Lung (tissue), 12 donors: ENCODE measurements around the gene THG1L. TPM values are rescaled to one million over a fixed set of nuclear protein-coding genes. Genes with fewer than 3 reads are reported as not detected.

ENCODE experiments used
- ATAC-seq: fragments of 200-7000 bp; cut with Tn5 transposase; one replicate; pipeline ENCODE4 v1.9.1; 2020; ENCODE audit warnings: moderate number of reproducible peaks; ENCODE audit not compliant: insufficient read depth, low FRiP score
- DNase-seq, 3 donors: peaks; one replicate each; pipeline ENCODE4 v3.0.0-alpha.2; 2013 to 2017
- H3K27ac ChIP-seq, 2 donors: one replicate each; pipeline ENCODE4 v1.5.1; 2013; ENCODE audit warnings: mild to moderate bottlenecking in 2 of 2, moderate library complexity in 2 of 2, control low read depth in 1 of 2, inconsistent platforms in 1 of 2, low read depth in 1 of 2, low read length in 1 of 2
- H3K27me3 ChIP-seq, 3 donors: one replicate each; pipeline ENCODE4 v1.5.1; 2013; ENCODE audit warnings: low read length in 2 of 3; ENCODE audit not compliant: control insufficient read depth in 3 of 3, insufficient read depth in 3 of 3
- H3K36me3 ChIP-seq, 4 donors: one replicate each; pipeline ENCODE4 v1.5.1; 2013; ENCODE audit warnings: low read length in 4 of 4, mild to moderate bottlenecking in 1 of 4, moderate library complexity in 1 of 4; ENCODE audit not compliant: control insufficient read depth in 4 of 4, insufficient read depth in 4 of 4
- H3K4me1 ChIP-seq, 5 donors: one replicate each; pipeline ENCODE4 v1.5.1; 2013; ENCODE audit warnings: low read length in 5 of 5, mild to moderate bottlenecking in 2 of 5, moderate library complexity in 1 of 5; ENCODE audit not compliant: control insufficient read depth in 5 of 5, insufficient read depth in 5 of 5
- H3K4me3 ChIP-seq: one replicate; pipeline ENCODE4 v1.5.1; 2013; ENCODE audit warnings: mild to moderate bottlenecking, control low read depth, moderate library complexity
- H3K9ac ChIP-seq, 2 donors: one replicate each; pipeline ENCODE4 v1.5.1; 2013; ENCODE audit warnings: low read length in 2 of 2, control low read depth in 1 of 2; ENCODE audit not compliant: insufficient read depth in 1 of 2
- H3K9me3 ChIP-seq, 4 donors: one replicate each; pipeline ENCODE4 v1.5.1; 2013; ENCODE audit warnings: low read length in 3 of 4, mild to moderate bottlenecking in 1 of 4, moderate library complexity in 1 of 4; ENCODE audit not compliant: control insufficient read depth in 4 of 4, insufficient read depth in 3 of 4
- WGBS, 2 donors: extraction: QIAGEN DNeasy Blood & Tissue Kit; methylation state at CpG; one replicate each; pipeline ENCODE4 v1.1.7; 2013; 5-methylcytosine and 5-hydroxymethylcytosine counted together
- polyA plus RNA-seq, 2 donors: library from polyadenylated mRNA; stranded (reverse); fragments of 200-250 nt; gene quantifications; one replicate each; pipeline ENCODE4 v1.2.1, GENCODE V29; 2013
- total RNA-seq, 2 donors: library from RNA; depleted of rRNA in 1 of 2; stranded (reverse); fragments of >200 nt in 1 of 2; gene quantifications; one replicate each; pipeline ENCODE4 v1.2.1, GENCODE V29; 2014 to 2021
- TF ChIP-seq, protein P1 (sequence below): IDR thresholded peaks from 2 replicates; pipeline ENCODE4 v1.5.1; 2012; ENCODE audit warnings: mild to moderate bottlenecking; ENCODE audit errors: control extremely low read depth, extremely low read depth
- donor health status: control.
- donor health status: control.
- donor health status: Bipolar disorder and iron deficiency.
- donor health status: healthy.
- donor health status: DM: yes; HTN: yes; CAD: no.

THG1L gene
- total and polyA plus RNA-seq, 4 donors: 8.0 to 22.0 (median 12.1) TPM

GRCh38 chr5:157703736-157704135, 27.5 kb upstream of the THG1L start:
- Histone ChIP-seq H3K4me1 (peaks cover 0 to under 1% (median 0%) of the 10 kb centered on the region in 5 donors), H3K36me3 (no peaks in the 10 kb centered on the region), H3K27ac (no peak overlapping the region), H3K9ac (no peak overlapping the region), H3K9me3 (no peaks in the 10 kb centered on the region), H3K27me3 (no peaks in the 10 kb centered on the region), H3K4me3 (no peak overlapping the region)
- TF ChIP-seq, protein P1, sequence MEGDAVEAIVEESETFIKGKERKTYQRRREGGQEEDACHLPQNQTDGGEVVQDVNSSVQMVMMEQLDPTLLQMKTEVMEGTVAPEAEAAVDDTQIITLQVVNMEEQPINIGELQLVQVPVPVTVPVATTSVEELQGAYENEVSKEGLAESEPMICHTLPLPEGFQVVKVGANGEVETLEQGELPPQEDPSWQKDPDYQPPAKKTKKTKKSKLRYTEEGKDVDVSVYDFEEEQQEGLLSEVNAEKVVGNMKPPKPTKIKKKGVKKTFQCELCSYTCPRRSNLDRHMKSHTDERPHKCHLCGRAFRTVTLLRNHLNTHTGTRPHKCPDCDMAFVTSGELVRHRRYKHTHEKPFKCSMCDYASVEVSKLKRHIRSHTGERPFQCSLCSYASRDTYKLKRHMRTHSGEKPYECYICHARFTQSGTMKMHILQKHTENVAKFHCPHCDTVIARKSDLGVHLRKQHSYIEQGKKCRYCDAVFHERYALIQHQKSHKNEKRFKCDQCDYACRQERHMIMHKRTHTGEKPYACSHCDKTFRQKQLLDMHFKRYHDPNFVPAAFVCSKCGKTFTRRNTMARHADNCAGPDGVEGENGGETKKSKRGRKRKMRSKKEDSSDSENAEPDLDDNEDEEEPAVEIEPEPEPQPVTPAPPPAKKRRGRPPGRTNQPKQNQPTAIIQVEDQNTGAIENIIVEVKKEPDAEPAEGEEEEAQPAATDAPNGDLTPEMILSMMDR: no peak
- no peak for DNase-seq
- no peak for ATAC-seq
- WGBS, 2 donors: 86 to 92% methylated on average over 3 of the region's 3 CpGs

GRCh38 chr5:157708866-157709265, 22.4 kb upstream of the THG1L start:
- Histone ChIP-seq H3K9me3 (no peaks in the 10 kb centered on the region), H3K9ac (no peak overlapping the region), H3K36me3 (no peaks in the 10 kb centered on the region), H3K4me3 (no peak overlapping the region), H3K27me3 (no peaks in the 10 kb centered on the region), H3K4me1 (peaks cover 0 to 5% (median 0%) of the 10 kb centered on the region in 5 donors), H3K27ac (no peak overlapping the region)
- WGBS, 2 donors: 55 to 77% methylated on average over 1 of the region's 1 CpG
- no peak for ATAC-seq
- peak in 2 of 3 donors; percentile 38 to 40 for DNase-seq
- TF ChIP-seq, protein P1: no peak

DNA sequence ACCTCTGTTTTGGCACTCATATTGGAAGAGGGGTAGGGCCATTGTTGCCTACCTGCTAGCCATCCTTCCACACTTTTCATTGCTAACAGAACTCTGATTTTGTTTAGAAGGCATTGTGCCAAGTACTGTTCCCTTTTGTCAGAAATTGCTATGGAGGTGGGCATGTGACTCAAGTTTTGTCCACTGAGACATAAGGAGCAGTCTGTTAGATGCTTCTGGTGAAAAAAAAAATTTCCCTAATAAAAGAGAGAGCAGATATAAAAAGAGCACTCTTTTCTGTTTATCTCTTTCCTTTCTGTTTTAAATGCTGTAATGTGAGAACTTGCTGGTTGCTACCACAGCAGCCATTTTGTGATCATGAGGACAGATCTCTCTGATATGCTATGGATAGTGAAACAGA, 21.9 kb upstream of the THG1L start:
- no peak overlapping the region for H3K27ac ChIP-seq
- no peak for DNase-seq
- H3K9ac ChIP-seq: no peak overlapping the region
- no peaks in the 10 kb centered on the region for H3K36me3 ChIP-seq
- H3K27me3 ChIP-seq: no peaks in the 10 kb centered on the region
- TF ChIP-seq, protein P1: no peak
- H3K4me1 ChIP-seq: peaks cover 0 to 5% (median 0%) of the 10 kb centered on the region in 5 donors
- no peak overlapping the region for H3K4me3 ChIP-seq
- no peaks in the 10 kb centered on the region for H3K9me3 ChIP-seq
- ATAC-seq: no peak

- H3K4me1 ChIP-seq: peaks cover 0 to 5% (median 0%) of the 10 kb centered on the region in 5 donors
- TF ChIP-seq, protein P1: no peak
- 67 to 88% methylated on average over 3 of the region's 3 CpGs for WGBS, 2 donors
- H3K27me3 ChIP-seq: no peaks in the 10 kb centered on the region
- no peaks in the 10 kb centered on the region for H3K36me3 ChIP-seq
- DNase-seq (no peak), ATAC-seq (no peak)
- H3K27ac ChIP-seq: no peak overlapping the region
- H3K9ac ChIP-seq: no peak overlapping the region
- no peaks in the 10 kb centered on the region for H3K9me3 ChIP-seq
- no peak overlapping the region for H3K4me3 ChIP-seq
Observed at GRCh38 chr5:157710431-157710830, 20.8 kb upstream of the THG1L start.
